ENCODE data around the gene SDF4. TPM values are rescaled to one million over a fixed set of nuclear protein-coding genes. Genes with fewer than 3 reads are reported as not detected.

SDF4 gene
- total and polyA plus RNA-seq, 2 of the 13 experiments (the other 11 are each of a cell fraction or from before 2014, with no cell fraction given) = 80.8 to 107 TPM

- TF ChIP-seq CREB1 (IDR thresholded peaks at IDR 0.05) = no peak
- 0 out of 2 replicates have a peak, but pooled peaks have one; percentile 29 for TF ChIP-seq CREB1 (CRISPR knock-in tag; IDR thresholded peaks at IDR 0.05)
- TF ChIP-seq SP5 (CRISPR knock-in tag; IDR thresholded peaks at IDR 0.05; ENCODE audit: borderline replicate concordance, low read depth) = peak; percentile 22; the same call in 1 of the 2 replicates
- no peak for TF ChIP-seq ZNF891 (CRISPR knock-in tag; IDR thresholded peaks at IDR 0.05)
- peak; percentile 10 for TF ChIP-seq U2AF1 (optimal IDR thresholded peaks at IDR 0.05; ENCODE audit: low read depth, low read length)
- TF ChIP-seq SIN3A (IDR thresholded peaks at IDR 0.05; ENCODE audit: borderline replicate concordance, low read depth, low read length) = peak; percentile 56; the same call in 1 of the 2 replicates
- TF ChIP-seq, protein P1, sequence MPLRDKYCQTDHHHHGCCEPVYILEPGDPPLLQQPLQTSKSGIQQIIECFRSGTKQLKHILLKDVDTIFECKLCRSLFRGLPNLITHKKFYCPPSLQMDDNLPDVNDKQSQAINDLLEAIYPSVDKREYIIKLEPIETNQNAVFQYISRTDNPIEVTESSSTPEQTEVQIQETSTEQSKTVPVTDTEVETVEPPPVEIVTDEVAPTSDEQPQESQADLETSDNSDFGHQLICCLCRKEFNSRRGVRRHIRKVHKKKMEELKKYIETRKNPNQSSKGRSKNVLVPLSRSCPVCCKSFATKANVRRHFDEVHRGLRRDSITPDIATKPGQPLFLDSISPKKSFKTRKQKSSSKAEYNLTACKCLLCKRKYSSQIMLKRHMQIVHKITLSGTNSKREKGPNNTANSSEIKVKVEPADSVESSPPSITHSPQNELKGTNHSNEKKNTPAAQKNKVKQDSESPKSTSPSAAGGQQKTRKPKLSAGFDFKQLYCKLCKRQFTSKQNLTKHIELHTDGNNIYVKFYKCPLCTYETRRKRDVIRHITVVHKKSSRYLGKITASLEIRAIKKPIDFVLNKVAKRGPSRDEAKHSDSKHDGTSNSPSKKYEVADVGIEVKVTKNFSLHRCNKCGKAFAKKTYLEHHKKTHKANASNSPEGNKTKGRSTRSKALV (CRISPR knock-in tag; IDR thresholded peaks at IDR 0.05) = peak; percentile 61; the same call in 1 of the 2 replicates
- no peak for TF ChIP-seq JARID2 (CRISPR knock-in tag; IDR thresholded peaks at IDR 0.05; ENCODE audit: insufficient replicate concordance)
- TF ChIP-seq ZSCAN30 (CRISPR knock-in tag; IDR thresholded peaks at IDR 0.05) = no peak
- peak; percentile 69 for TF ChIP-seq PATZ1 (CRISPR knock-in tag; IDR thresholded peaks at IDR 0.05)
- TF ChIP-seq TP53 (CRISPR knock-in tag; conservative IDR thresholded peaks at IDR 0.05) = 0 out of 2 replicates have a peak, but pooled peaks have one; percentile 49
- TF ChIP-seq ZNF770 (CRISPR knock-in tag; IDR thresholded peaks at IDR 0.05) = no peak
- peak; percentile 88 for TF ChIP-seq MEIS1 (CRISPR knock-in tag; IDR thresholded peaks at IDR 0.05; ENCODE audit: borderline replicate concordance)
- no peak for TF ChIP-seq ZNF264 (CRISPR knock-in tag; IDR thresholded peaks at IDR 0.05)
- TF ChIP-seq GATAD2A (CRISPR knock-in tag; IDR thresholded peaks at IDR 0.05) = peak; percentile 33; the same call in 1 of the 2 replicates
- no peak for TF ChIP-seq ZNF570 (CRISPR knock-in tag; IDR thresholded peaks at IDR 0.05; ENCODE audit: borderline replicate concordance)
- TF ChIP-seq ARNTL (CRISPR knock-in tag; IDR thresholded peaks at IDR 0.05) = peak; percentile 22; the same call in 1 of the 2 replicates
- TF ChIP-seq SMAD3 (CRISPR knock-in tag; IDR thresholded peaks at IDR 0.05) = no peak
- peak; percentile 51; the same call in 1 of the 2 replicates for TF ChIP-seq ZSCAN31 (CRISPR knock-in tag; IDR thresholded peaks at IDR 0.05; ENCODE audit: low read depth)
- TF ChIP-seq SRSF1 (optimal IDR thresholded peaks at IDR 0.05; ENCODE audit: low read depth, low read length) = peak; percentile 38
- no peak for TF ChIP-seq ZBTB1 (CRISPR knock-in tag; IDR thresholded peaks at IDR 0.05; ENCODE audit: borderline replicate concordance)
- no peak for TF ChIP-seq SRSF4 (IDR thresholded peaks at IDR 0.05; ENCODE audit: low read depth, low read length, poor library complexity, severe bottlenecking)
- TF ChIP-seq ELF4 (CRISPR knock-in tag; IDR thresholded peaks at IDR 0.05; ENCODE audit: borderline replicate concordance) = no peak
- no peak for TF ChIP-seq MBD4 (IDR thresholded peaks at IDR 0.05; ENCODE audit: borderline replicate concordance, low read length)
- TF ChIP-seq ZNF724P (CRISPR knock-in tag; IDR thresholded peaks at IDR 0.05; ENCODE audit: borderline replicate concordance) = 0 out of 2 replicates have a peak, but pooled peaks have one; percentile 67
Measured at GRCh38 chr1:1239614-1240347, 8.0 kb upstream of the SDF4 start (continued).
